ENCODE data around the gene CBFA2T3. TPM values are rescaled to one million over a fixed set of nuclear protein-coding genes. Genes with fewer than 3 reads are reported as not detected.

The CBFA2T3 gene
- total and polyA plus RNA-seq, 2 of the 13 experiments (the other 11 are each of a cell fraction or from before 2014, with no cell fraction given): 0.05 TPM; not detected in 1

- TF ChIP-seq SNAPC5 (CRISPR knock-in tag; IDR thresholded peaks at IDR 0.05; ENCODE audit: borderline replicate concordance): no peak
- peak; percentile 79; the same call in 1 of the 2 replicates for TF ChIP-seq SIN3A (IDR thresholded peaks at IDR 0.05; ENCODE audit: borderline replicate concordance, low read depth, low read length)
- no peak for TF ChIP-seq RFX3 (CRISPR knock-in tag; IDR thresholded peaks at IDR 0.05)
- TF ChIP-seq ZNF569 (CRISPR knock-in tag; IDR thresholded peaks at IDR 0.05; ENCODE audit: borderline replicate concordance): no peak
- TF ChIP-seq EZH2 (conservative IDR thresholded peaks at IDR 0.05; ENCODE audit: low read depth, low read length): no peak
- no peak for TF ChIP-seq FUBP1 (CRISPR knock-in tag; IDR thresholded peaks at IDR 0.05; ENCODE audit: borderline replicate concordance)
- TF ChIP-seq KDM1A (CRISPR knock-in tag; IDR thresholded peaks at IDR 0.05): no peak
- peak; percentile 16; the same call in 1 of the 2 replicates for TF ChIP-seq PRMT3 (CRISPR knock-in tag; IDR thresholded peaks at IDR 0.05; ENCODE audit: borderline replicate concordance, low read depth)
- TF ChIP-seq KLF12 (CRISPR knock-in tag; IDR thresholded peaks at IDR 0.05; ENCODE audit: borderline replicate concordance): no peak; the same call in 1 of the 2 replicates
- TF ChIP-seq ZNF609 (CRISPR knock-in tag; IDR thresholded peaks at IDR 0.05; ENCODE audit: borderline replicate concordance): no peak
- TF ChIP-seq ZNF724P (CRISPR knock-in tag; IDR thresholded peaks at IDR 0.05; ENCODE audit: borderline replicate concordance): no peak
- TF ChIP-seq ELF4 (CRISPR knock-in tag; IDR thresholded peaks at IDR 0.05; ENCODE audit: borderline replicate concordance): no peak
- TF ChIP-seq CREB1 (IDR thresholded peaks at IDR 0.05): no peak
- TF ChIP-seq CREB1 (CRISPR knock-in tag; IDR thresholded peaks at IDR 0.05): no peak
- no peak for TF ChIP-seq CCAR2 (optimal IDR thresholded peaks at IDR 0.05; ENCODE audit: low read depth, low read length)
- TF ChIP-seq LCORL (IDR thresholded peaks at IDR 0.05): no peak
- no peak for TF ChIP-seq LCORL (CRISPR knock-in tag; IDR thresholded peaks at IDR 0.05)
- no peak; the same call in 1 of the 2 replicates for TF ChIP-seq ERF (CRISPR knock-in tag; IDR thresholded peaks at IDR 0.05)
- TF ChIP-seq SMAD3 (CRISPR knock-in tag; IDR thresholded peaks at IDR 0.05): no peak
- no peak for TF ChIP-seq ZNF468 (CRISPR knock-in tag; IDR thresholded peaks at IDR 0.05)
- no peak for TF ChIP-seq ZNF614 (CRISPR knock-in tag; IDR thresholded peaks at IDR 0.05; ENCODE audit: borderline replicate concordance)
- no peak for TF ChIP-seq CREBL2 (CRISPR knock-in tag; IDR thresholded peaks at IDR 0.05; ENCODE audit: borderline replicate concordance)
- TF ChIP-seq ZNF251 (CRISPR knock-in tag; IDR thresholded peaks at IDR 0.05): no peak
- no peak for TF ChIP-seq ZNF83 (CRISPR knock-in tag; IDR thresholded peaks at IDR 0.05; ENCODE audit: borderline replicate concordance)
- no peak for TF ChIP-seq TARDBP (CRISPR knock-in tag; IDR thresholded peaks at IDR 0.05)
Measured at GRCh38 chr16:88857728-88858339, 119.2 kb downstream of the CBFA2T3 start (continued).

All from HepG2 (cell line).